Uterus (tissue), 2 donors: ENCODE measurements around the gene CMAS.

Experiments used
- POLR2A ChIP-seq, 2 donors: fragments of 450-650 bp; IDR thresholded peaks; one replicate each; pipeline ENCODE4 v1.6.1; 2016; ENCODE audit warnings: antibody characterized with exemption in 2 of 2, mild to moderate bottlenecking in 1 of 2, moderate library complexity in 1 of 2
- TF ChIP-seq, protein P1 (sequence below), 4 experiments: fragments of 200-600 bp in 2 of 4; fragments of 450-650 bp in 2 of 4; sonication (generic) in 2 of 4; IDR thresholded peaks; one replicate each; pipeline ENCODE4 v1.5.1; 2016 to 2019; ENCODE audit warnings: antibody characterized with exemption in 4 of 4, mild to moderate bottlenecking in 2 of 4, moderate library complexity in 1 of 4

- no peak for TF ChIP-seq POLR2A (IDR thresholded peaks at IDR 0.05)
- TF ChIP-seq, protein P1, sequence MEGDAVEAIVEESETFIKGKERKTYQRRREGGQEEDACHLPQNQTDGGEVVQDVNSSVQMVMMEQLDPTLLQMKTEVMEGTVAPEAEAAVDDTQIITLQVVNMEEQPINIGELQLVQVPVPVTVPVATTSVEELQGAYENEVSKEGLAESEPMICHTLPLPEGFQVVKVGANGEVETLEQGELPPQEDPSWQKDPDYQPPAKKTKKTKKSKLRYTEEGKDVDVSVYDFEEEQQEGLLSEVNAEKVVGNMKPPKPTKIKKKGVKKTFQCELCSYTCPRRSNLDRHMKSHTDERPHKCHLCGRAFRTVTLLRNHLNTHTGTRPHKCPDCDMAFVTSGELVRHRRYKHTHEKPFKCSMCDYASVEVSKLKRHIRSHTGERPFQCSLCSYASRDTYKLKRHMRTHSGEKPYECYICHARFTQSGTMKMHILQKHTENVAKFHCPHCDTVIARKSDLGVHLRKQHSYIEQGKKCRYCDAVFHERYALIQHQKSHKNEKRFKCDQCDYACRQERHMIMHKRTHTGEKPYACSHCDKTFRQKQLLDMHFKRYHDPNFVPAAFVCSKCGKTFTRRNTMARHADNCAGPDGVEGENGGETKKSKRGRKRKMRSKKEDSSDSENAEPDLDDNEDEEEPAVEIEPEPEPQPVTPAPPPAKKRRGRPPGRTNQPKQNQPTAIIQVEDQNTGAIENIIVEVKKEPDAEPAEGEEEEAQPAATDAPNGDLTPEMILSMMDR (IDR thresholded peaks at IDR 0.05) = no peak
Observed at GRCh38 chr12:22044391-22044790, 1.6 kb upstream of the CMAS start.
